HepG2 (cell line): Measurements from ENCODE around the gene SUPT6H. TPM values are rescaled to one million over a fixed set of nuclear protein-coding genes. Genes with fewer than 3 reads are reported as not detected.

Source experiments
- ATF7-NPFF ChIP-seq: sonication (generic); formaldehyde crosslinking; IDR thresholded peaks from 2 replicates; pipeline ENCODE4 v1.8.1; 2023; ENCODE audit warnings: mild to moderate bottlenecking, low read depth, missing genetic modification reagents, moderate library complexity
- CCAR2 ChIP-seq: fragments of 200-400 bp; formaldehyde crosslinking; optimal IDR thresholded peaks from 2 replicates; pipeline ENCODE3; 2018; ENCODE audit warnings: low read depth, mild to moderate bottlenecking, low read length, moderate library complexity
- GFI1 ChIP-seq: sonication (generic); formaldehyde crosslinking; IDR thresholded peaks from 2 replicates; pipeline ENCODE4 v1.5.0; 2020; ENCODE audit warnings: missing genetic modification reagents, mild to moderate bottlenecking, borderline replicate concordance
- IKZF4 ChIP-seq: sonication (generic); formaldehyde crosslinking; IDR thresholded peaks from 2 replicates; pipeline ENCODE4 v1.5.1; 2020; ENCODE audit warnings: borderline replicate concordance, mild to moderate bottlenecking, low read depth, missing genetic modification reagents; ENCODE audit errors: not compliant biosample characterization
- KDM5B ChIP-seq: sonication (generic); formaldehyde crosslinking; IDR thresholded peaks from 2 replicates; pipeline ENCODE4 v1.4.0; 2020; ENCODE audit warnings: missing genetic modification reagents, mild to moderate bottlenecking, borderline replicate concordance
- PLSCR1 ChIP-seq: sonication (generic); formaldehyde crosslinking; IDR thresholded peaks from 2 replicates; pipeline ENCODE4 v1.5.0; 2020; ENCODE audit warnings: missing genetic modification reagents, mild to moderate bottlenecking, borderline replicate concordance
- RERE ChIP-seq: IDR thresholded peaks from 2 replicates; pipeline ENCODE4 v1.6.1; 2016; ENCODE audit warnings: low read depth, missing genetic modification reagents, missing compliant biosample characterization
- SRSF9 ChIP-seq: fragments of 200-400 bp; formaldehyde crosslinking; IDR thresholded peaks from 2 replicates; pipeline ENCODE4 v1.6.1; 2018; ENCODE audit warnings: borderline replicate concordance, mild to moderate bottlenecking, low read depth, low read length; ENCODE audit not compliant: insufficient read depth, poor library complexity, severe bottlenecking
- ZFP1 ChIP-seq: IDR thresholded peaks from 2 replicates; pipeline ENCODE4 v1.6.1; 2016
- ZNF616 ChIP-seq: sonication (generic); formaldehyde crosslinking; IDR thresholded peaks from 2 replicates; pipeline ENCODE4 v1.5.0; 2020; ENCODE audit warnings: low read depth, mild to moderate bottlenecking, missing genetic modification reagents
- ZNF713 ChIP-seq: sonication (generic); formaldehyde crosslinking; IDR thresholded peaks from 2 replicates; pipeline ENCODE4 v1.4.0; 2020; ENCODE audit warnings: mild to moderate bottlenecking, missing genetic modification reagents
- polyA plus RNA-seq, 8 experiments: library from polyadenylated mRNA; depleted of rRNA in 3 of 8; stranded (reverse) in 7 of 8; unstranded in 1 of 8; fragments of >200 nt; fragmentation: Illumina TruSeq in 4 of 8; extraction: Trizol in 4 of 8; gene quantifications; 2 replicates each; pipeline versions ENCODE4 v1.2.1 to v1.2.3, GENCODE V29; 2011 to 2016; ENCODE audit warnings: low read depth in 4 of 8, missing spikeins in 1 of 8, mixed read lengths in 1 of 8; ENCODE audit not compliant: insufficient read depth in 1 of 8
- total RNA-seq, 5 experiments: library from RNA; depleted of rRNA; stranded (reverse); fragments of >200 nt; fragmentation: Illumina TruSeq; extraction: Trizol; gene quantifications; 2 replicates each; pipeline ENCODE4 v1.2.3, GENCODE V29; 2016; ENCODE audit warnings: low read depth in 1 of 5
- TF ChIP-seq, protein P1 (sequence below): sonication (generic); formaldehyde crosslinking; IDR thresholded peaks from 2 replicates; pipeline ENCODE4 v1.4.0; 2020; ENCODE audit warnings: missing genetic modification reagents
- TF ChIP-seq, protein P2 (sequence below): IDR thresholded peaks from 2 replicates; pipeline ENCODE4 v1.6.1; 2016
- TF ChIP-seq, protein P3 (sequence below): sonication (generic); formaldehyde crosslinking; IDR thresholded peaks from 2 replicates; pipeline ENCODE4 v1.5.1; 2020; ENCODE audit warnings: mild to moderate bottlenecking, moderate library complexity, missing genetic modification reagents

The SUPT6H gene
- total and polyA plus RNA-seq, 2 of the 13 experiments (the other 11 are each of a cell fraction or from before 2014, with no cell fraction given), result 32.7 to 39.9 TPM

- TF ChIP-seq KDM5B (CRISPR knock-in tag) (peak; percentile 37; the same call in 1 of the 2 replicates), ATF7-NPFF (CRISPR knock-in tag) (0 out of 2 replicates have a peak, but pooled peaks have one; percentile 25), ZNF713 (no peak), SRSF9 (no peak), ZNF616 (0 out of 2 replicates have a peak, but pooled peaks have one; percentile 30), GFI1 (CRISPR knock-in tag) (no peak), IKZF4 (CRISPR knock-in tag) (peak; percentile 60), ZFP1 (CRISPR knock-in tag) (no peak), RERE (no peak), PLSCR1 (CRISPR knock-in tag) (no peak), CCAR2 (no peak)
- TF ChIP-seq, protein P1, sequence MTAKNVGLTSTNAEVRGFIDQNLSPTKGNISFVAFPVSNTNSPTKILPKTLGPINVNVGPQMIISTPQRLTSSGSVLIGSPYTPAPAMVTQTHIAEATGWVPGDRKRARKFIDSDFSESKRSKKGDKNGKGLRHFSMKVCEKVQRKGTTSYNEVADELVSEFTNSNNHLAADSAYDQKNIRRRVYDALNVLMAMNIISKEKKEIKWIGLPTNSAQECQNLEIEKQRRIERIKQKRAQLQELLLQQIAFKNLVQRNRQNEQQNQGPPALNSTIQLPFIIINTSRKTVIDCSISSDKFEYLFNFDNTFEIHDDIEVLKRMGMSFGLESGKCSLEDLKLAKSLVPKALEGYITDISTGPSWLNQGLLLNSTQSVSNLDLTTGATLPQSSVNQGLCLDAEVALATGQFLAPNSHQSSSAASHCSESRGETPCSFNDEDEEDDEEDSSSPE, result no peak; the same call in 1 of the 2 replicates
- TF ChIP-seq, protein P2, sequence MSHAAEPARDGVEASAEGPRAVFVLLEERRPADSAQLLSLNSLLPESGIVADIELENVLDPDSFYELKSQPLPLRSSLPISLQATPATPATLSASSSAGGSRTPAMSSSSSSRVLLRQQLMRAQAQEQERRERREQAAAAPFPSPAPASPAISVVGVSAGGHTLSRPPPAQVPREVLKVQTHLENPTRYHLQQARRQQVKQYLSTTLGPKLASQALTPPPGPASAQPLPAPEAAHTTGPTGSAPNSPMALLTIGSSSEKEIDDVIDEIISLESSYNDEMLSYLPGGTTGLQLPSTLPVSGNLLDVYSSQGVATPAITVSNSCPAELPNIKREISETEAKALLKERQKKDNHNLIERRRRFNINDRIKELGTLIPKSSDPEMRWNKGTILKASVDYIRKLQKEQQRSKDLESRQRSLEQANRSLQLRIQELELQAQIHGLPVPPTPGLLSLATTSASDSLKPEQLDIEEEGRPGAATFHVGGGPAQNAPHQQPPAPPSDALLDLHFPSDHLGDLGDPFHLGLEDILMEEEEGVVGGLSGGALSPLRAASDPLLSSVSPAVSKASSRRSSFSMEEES (CRISPR knock-in tag), result no peak
- TF ChIP-seq, protein P3, sequence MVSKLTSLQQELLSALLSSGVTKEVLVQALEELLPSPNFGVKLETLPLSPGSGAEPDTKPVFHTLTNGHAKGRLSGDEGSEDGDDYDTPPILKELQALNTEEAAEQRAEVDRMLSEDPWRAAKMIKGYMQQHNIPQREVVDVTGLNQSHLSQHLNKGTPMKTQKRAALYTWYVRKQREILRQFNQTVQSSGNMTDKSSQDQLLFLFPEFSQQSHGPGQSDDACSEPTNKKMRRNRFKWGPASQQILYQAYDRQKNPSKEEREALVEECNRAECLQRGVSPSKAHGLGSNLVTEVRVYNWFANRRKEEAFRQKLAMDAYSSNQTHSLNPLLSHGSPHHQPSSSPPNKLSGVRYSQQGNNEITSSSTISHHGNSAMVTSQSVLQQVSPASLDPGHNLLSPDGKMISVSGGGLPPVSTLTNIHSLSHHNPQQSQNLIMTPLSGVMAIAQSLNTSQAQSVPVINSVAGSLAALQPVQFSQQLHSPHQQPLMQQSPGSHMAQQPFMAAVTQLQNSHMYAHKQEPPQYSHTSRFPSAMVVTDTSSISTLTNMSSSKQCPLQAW, result peak; percentile 52; the same call in 1 of the 2 replicates
Measured at GRCh38 chr17:28743243-28744103, 81.5 kb downstream of the SUPT6H start, which contains the start of gene TRAF4 (continued).
